ENCODE results near the gene OPA3.

DNA sequence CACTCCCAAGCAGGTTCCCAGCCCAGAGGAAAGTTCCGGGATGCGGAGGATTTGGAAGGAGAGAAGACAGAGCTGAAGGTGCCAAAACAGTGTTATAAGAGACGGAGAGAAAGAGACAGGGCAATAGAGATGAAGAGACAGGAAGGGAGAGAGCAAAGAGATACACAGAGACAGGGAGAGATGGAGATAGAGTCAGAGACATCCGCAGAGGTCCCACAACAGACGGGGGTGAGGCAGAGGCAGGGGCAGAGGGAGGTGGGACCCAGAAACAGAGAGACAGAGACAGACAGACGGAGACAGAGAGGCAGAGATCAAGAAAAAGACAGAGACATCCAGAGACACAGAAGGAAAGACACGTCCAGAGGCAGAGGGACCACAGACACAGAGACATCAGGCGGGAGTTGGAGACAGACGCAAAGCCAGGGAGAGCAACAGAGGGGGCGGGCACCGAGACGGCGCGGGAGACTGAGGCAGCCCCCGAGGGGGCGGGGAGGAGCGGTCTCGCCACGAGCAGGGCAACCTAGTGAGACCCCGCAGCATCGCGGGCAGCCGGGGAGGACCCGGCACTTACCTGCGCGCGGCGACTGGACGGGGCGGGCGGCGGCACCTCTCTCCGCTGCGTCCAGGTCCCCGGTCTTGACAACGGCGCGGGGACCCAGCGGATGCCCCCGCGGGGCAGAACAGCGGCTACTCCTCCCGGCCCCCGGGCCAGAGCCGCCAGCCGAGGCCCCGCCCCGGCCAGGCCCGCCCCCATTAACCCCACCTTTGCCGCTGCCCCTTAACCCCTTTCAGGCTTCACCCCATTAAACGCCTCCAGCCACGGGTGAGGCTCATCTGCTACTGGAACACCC is 17.1 kb upstream of the OPA3 start, which contains the start of gene GPR4:
- TF ChIP-seq, protein P1, sequence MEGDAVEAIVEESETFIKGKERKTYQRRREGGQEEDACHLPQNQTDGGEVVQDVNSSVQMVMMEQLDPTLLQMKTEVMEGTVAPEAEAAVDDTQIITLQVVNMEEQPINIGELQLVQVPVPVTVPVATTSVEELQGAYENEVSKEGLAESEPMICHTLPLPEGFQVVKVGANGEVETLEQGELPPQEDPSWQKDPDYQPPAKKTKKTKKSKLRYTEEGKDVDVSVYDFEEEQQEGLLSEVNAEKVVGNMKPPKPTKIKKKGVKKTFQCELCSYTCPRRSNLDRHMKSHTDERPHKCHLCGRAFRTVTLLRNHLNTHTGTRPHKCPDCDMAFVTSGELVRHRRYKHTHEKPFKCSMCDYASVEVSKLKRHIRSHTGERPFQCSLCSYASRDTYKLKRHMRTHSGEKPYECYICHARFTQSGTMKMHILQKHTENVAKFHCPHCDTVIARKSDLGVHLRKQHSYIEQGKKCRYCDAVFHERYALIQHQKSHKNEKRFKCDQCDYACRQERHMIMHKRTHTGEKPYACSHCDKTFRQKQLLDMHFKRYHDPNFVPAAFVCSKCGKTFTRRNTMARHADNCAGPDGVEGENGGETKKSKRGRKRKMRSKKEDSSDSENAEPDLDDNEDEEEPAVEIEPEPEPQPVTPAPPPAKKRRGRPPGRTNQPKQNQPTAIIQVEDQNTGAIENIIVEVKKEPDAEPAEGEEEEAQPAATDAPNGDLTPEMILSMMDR (IDR thresholded peaks at IDR 0.05) = no peak
- TF ChIP-seq ZFX (IDR thresholded peaks at IDR 0.05; ENCODE audit: borderline replicate concordance) = no peak

All from 22Rv1 (cell line).